Stimulated activated CD8-positive, alpha-beta memory T cell treated with anti-CD3 and anti-CD28 coated beads, Interleukin-2, amount 100 ng/mL, for 48 hours (primary cell): Measurements from ENCODE around the gene KRT34.

Experiments used
- DNase-seq, 2 donors: peaks; one replicate each; pipeline ENCODE4 v3.0.0-alpha.2; 2020; ENCODE audit warnings: low read depth in 2 of 2

Gene KRT34

DNA sequence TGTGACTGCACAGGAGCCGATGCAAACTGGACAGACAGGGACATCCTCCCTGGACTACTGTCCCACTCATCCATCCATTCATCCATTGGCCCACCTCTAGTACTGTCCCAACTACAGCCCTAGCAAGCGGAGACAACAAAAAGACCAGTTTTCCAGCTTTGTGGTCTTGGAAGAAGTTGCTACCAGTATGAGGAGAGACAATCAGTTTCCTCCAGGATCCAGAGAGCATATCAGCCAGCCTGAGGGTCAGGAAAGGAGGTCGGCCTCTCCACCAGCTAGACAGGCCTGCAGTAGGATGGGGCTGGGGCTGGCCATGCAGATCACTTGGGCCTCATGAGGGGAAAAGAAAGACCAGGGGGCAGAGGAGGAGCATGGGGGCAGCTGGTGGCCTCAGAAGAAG, 48.3 kb downstream of the KRT34 start:
- no peak for DNase-seq

- no peak for DNase-seq
These were observed 49.0 kb downstream of the KRT34 start for GRCh38 chr17:41333098-41333497.

- DNase-seq = no peak
These were observed 49.9 kb downstream of the KRT34 start for GRCh38 chr17:41332239-41332638.

DNA sequence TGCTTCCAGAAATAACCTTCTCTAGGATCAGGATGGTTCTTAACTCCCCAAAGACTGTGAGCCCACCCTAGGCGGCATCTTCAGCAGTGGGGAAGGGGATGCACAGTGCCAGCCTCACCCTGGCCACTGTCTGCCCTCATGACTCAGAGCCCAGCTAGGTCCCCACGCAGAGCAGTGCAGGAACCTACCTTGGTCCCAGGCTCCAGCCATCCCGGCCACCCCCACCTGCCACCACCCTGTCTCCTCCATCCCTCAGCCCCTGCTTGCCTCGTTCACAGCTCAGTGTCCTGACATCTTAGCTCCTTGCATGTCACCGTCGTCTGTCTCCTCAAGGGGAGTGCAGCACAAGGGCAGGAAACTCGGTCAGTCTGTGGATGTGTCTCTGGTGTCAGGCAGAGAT, 50.5 kb downstream of the KRT34 start:
- no peak for DNase-seq

DNA sequence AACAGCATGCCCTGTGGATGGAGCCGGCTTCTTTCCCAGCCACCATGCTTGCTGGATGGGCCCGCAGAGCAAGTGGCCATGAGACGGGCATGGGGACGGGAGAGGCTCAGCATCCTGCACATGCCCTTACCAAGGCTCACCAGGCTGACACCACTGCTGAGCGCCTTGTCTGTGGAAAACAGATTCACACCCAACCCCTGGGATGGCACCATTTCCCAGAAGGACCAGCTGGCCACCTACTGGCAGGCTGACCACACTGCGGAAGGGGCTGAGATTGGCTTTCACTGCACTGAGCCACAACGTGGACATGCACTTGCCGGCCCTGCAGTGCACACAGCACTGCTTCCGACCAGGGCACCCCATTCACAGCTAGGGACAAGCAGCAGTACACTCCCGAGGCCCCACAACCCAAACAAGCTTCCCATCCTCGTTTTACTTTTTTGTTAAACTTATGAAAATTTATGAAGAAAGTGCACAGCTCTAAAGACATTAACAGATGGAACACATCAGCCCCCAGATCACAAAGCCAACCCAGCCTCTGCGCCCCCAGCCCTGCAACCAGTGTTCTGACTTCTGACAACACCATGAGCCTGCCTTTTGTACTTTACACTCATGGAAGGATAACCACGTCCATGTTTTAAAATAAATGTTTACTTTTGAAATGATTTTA, 52.7 kb downstream of the KRT34 start:
- DNase-seq = no peak

DNA sequence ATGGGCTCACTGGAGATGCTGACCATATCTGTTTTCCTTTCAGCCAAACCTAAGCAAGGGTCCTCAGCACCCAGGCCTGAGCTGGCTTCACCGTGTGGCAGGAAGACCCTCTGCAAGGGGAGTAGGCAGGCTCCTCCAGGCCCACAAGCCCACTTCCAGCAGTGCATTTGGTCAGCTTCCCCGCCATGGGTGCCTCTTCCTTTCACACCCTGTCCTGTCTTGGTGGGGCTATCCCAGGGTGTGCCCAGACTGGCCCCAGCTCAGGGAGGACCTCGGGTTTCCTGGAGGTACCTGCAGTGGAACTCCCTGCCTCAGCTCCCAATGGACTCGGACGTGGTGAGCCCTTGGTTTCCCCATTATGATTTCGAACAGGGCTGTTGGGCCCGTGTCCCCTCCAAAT, 53.9 kb downstream of the KRT34 start:
- no peak for DNase-seq
